CD14-positive monocyte (primary cell): ENCODE data around the gene NLGN1. TPM values are rescaled to one million over a fixed set of nuclear protein-coding genes. Genes with fewer than 3 reads are reported as not detected.

Source experiments
- DNase-seq, 3 donors: peaks; one replicate each; pipeline ENCODE4 v3.0.0-alpha.2; 2011 to 2022
- H2AFZ ChIP-seq: 2 replicates; pipeline ENCODE4 v1.6.0; 2012; ENCODE audit warnings: mild to moderate bottlenecking, low read depth, low read length, inconsistent platforms; ENCODE audit not compliant: insufficient read depth, poor library complexity, severe bottlenecking
- H3K27ac ChIP-seq, 2 donors: 1 replicate in 1 of 2; 2 replicates in 1 of 2; pipeline ENCODE4 v1.5.1; 2012 to 2013; ENCODE audit warnings: low read length in 2 of 2, control low read depth in 1 of 2, inconsistent platforms in 1 of 2, low read depth in 1 of 2, mild to moderate bottlenecking in 1 of 2
- H3K27me3 ChIP-seq, 2 donors: one replicate each; pipeline versions ENCODE4 v1.6.0 to v1.6.1; 2011 to 2013; ENCODE audit warnings: low read length in 2 of 2; ENCODE audit not compliant: control insufficient read depth in 2 of 2, insufficient read depth in 2 of 2
- H3K36me3 ChIP-seq, 2 donors: replicated peaks in 1 of 2; 1 replicate in 1 of 2; 2 replicates in 1 of 2; pipeline versions ENCODE4 v1.5.1 to v1.6.1; 2012 to 2013; ENCODE audit warnings: low read length in 2 of 2, control low read depth in 1 of 2, inconsistent platforms in 1 of 2, mild to moderate bottlenecking in 1 of 2; ENCODE audit not compliant: insufficient read depth in 2 of 2, control insufficient read depth in 1 of 2
- H3K4me1 ChIP-seq, 2 donors: 1 replicate in 1 of 2; 2 replicates in 1 of 2; pipeline versions ENCODE4 v1.5.1 to v1.6.1; 2012 to 2013; ENCODE audit warnings: low read length in 2 of 2, control low read depth in 1 of 2, inconsistent platforms in 1 of 2, mild to moderate bottlenecking in 1 of 2, moderate library complexity in 1 of 2; ENCODE audit not compliant: insufficient read depth in 2 of 2, control insufficient read depth in 1 of 2
- H3K4me2 ChIP-seq: replicated peaks from 2 replicates; pipeline ENCODE3; 2012; ENCODE audit warnings: low read length, moderate library complexity, mild to moderate bottlenecking; ENCODE audit not compliant: poor library complexity, severe bottlenecking; ENCODE audit errors: extremely low read depth
- H3K4me3 ChIP-seq, 3 experiments: fragments of 200-600 bp in 1 of 3; sonication (generic) in 1 of 3; replicated peaks in 1 of 3; 1 replicate in 2 of 3; 2 replicates in 1 of 3; pipeline ENCODE4 v1.5.1; 2011 to 2013; ENCODE audit warnings: low read length in 3 of 3, mild to moderate bottlenecking in 3 of 3, control low read depth in 2 of 3, low read depth in 2 of 3, inconsistent platforms in 1 of 3, moderate library complexity in 1 of 3
- H3K79me2 ChIP-seq: 2 replicates; pipeline ENCODE4 v1.6.0; 2012; ENCODE audit warnings: mild to moderate bottlenecking, control low read depth, inconsistent platforms, low read length, moderate library complexity; ENCODE audit not compliant: insufficient read depth
- H3K9ac ChIP-seq: 2 replicates; pipeline ENCODE4 v1.6.0; 2017; ENCODE audit warnings: low read length, mild to moderate bottlenecking; ENCODE audit not compliant: insufficient read depth, poor library complexity, severe bottlenecking
- H3K9me3 ChIP-seq, 2 donors: replicated peaks in 1 of 2; 1 replicate in 1 of 2; 2 replicates in 1 of 2; pipeline versions ENCODE4 v1.5.1 to v1.6.1; 2012 to 2013; ENCODE audit warnings: low read length in 2 of 2, control low read depth in 1 of 2; ENCODE audit not compliant: control insufficient read depth in 1 of 2, insufficient read depth in 1 of 2
- H4K20me1 ChIP-seq: 2 replicates; pipeline ENCODE4 v1.6.0; 2012; ENCODE audit warnings: mild to moderate bottlenecking, low read length, control low read depth, moderate library complexity; ENCODE audit not compliant: insufficient read depth
- H3K27ac Mint-ChIP-seq, 7 donors: one replicate each; pipeline ENCODE4 v1.8.0; 2020; ENCODE audit warnings: mild to moderate bottlenecking in 7 of 7, mixed read lengths in 7 of 7, moderate library complexity in 6 of 7, inconsistent platforms in 2 of 7
- H3K27me3 Mint-ChIP-seq, 3 donors: one replicate each; pipeline ENCODE4 v1.8.0; 2021 to 2022; ENCODE audit warnings: low read depth in 3 of 3, mild to moderate bottlenecking in 3 of 3, mixed read lengths in 3 of 3, moderate library complexity in 3 of 3, inconsistent platforms in 1 of 3
- H3K36me3 Mint-ChIP-seq, 2 donors: one replicate each; pipeline ENCODE4 v1.8.0; 2020; ENCODE audit warnings: mixed read lengths in 2 of 2, inconsistent platforms in 1 of 2, mild to moderate bottlenecking in 1 of 2
- H3K4me1 Mint-ChIP-seq: one replicate; pipeline ENCODE4 v1.8.0; 2020; ENCODE audit warnings: mild to moderate bottlenecking, mixed read lengths
- H3K4me3 Mint-ChIP-seq, 2 donors: one replicate each; pipeline ENCODE4 v1.8.0; 2020; ENCODE audit warnings: mild to moderate bottlenecking in 2 of 2, mixed read lengths in 2 of 2, moderate library complexity in 1 of 2
- H3K9me3 Mint-ChIP-seq, 7 donors: one replicate each; pipeline ENCODE4 v1.8.0; 2020 to 2022; ENCODE audit warnings: mixed read lengths in 7 of 7, mild to moderate bottlenecking in 6 of 7, moderate library complexity in 6 of 7, inconsistent platforms in 2 of 7
- CTCF ChIP-seq: fragments of 200-600 bp; IDR thresholded peaks from one replicate; pipeline ENCODE4 v1.8.0; 2022; ENCODE audit warnings: antibody characterized with exemption, mild to moderate bottlenecking
- WGBS: methylation state at CpG from one replicate; pipeline ENCODE4 v1.1.5; 2013; ENCODE audit warnings: missing lambda C conversion rate; ENCODE audit not compliant: insufficient coverage; 5-methylcytosine and 5-hydroxymethylcytosine counted together
- intact Hi-C, 2 donors: fragments of 100-400 bp; cut with micrococcal nuclease; formaldehyde crosslinking; loops; one replicate each; pipeline versions ENCODE4 v1.15.0 to v1.15.1; 2023
- polyA plus RNA-seq, 3 donors: library from polyadenylated mRNA; depleted of rRNA in 1 of 3; unstranded in 2 of 3; stranded (reverse) in 1 of 3; fragments of 300-500 nt in 2 of 3; fragments of >200 nt in 1 of 3; fragmentation: Illumina TruSeq in 2 of 3; gene quantifications; 1 replicate in 2 of 3; 2 replicates in 1 of 3; pipeline ENCODE4 v1.2.3, GENCODE V29; 2012 to 2021

NLGN1 gene
- polyA plus RNA-seq, 3 donors, result not detected

- H3K27me3 Mint-ChIP-seq, result no peaks in the 10 kb centered on the region
- no peaks in the 10 kb centered on the region for H3K4me1 Mint-ChIP-seq
- Histone ChIP-seq H3K36me3 (no peaks in the 10 kb centered on the region), H3K27me3 (no peaks in the 10 kb centered on the region), H3K79me2 (no peaks in the 10 kb centered on the region), H2AFZ (no peak overlapping the region), H4K20me1 (no peaks in the 10 kb centered on the region), H3K4me1 (no peaks in the 10 kb centered on the region), H3K9me3 (no peaks in the 10 kb centered on the region), H3K4me3 (no peak overlapping the region), H3K4me2 (no peak overlapping the region), H3K27ac (no peak overlapping the region), H3K9ac (no peak overlapping the region)
- H3K36me3 Mint-ChIP-seq, result no peaks in the 10 kb centered on the region
- intact Hi-C loops, result no loop called here
- no peaks in the 10 kb centered on the region for H3K9me3 Mint-ChIP-seq
- no peak for TF ChIP-seq CTCF
- H3K4me3 Mint-ChIP-seq, result no peak overlapping the region
- DNase-seq, result no peak
- no CpG with 5 or more reads among the region's 3 CpGs for WGBS
- H3K27ac Mint-ChIP-seq, result no peak overlapping the region
Observed at GRCh38 chr3:174097686-174098085, 700.1 kb downstream of the NLGN1 start.

- H3K36me3 Mint-ChIP-seq, result no peaks in the 10 kb centered on the region
- Histone ChIP-seq H3K4me2 (no peak overlapping the region), H3K27ac (no peak overlapping the region), H3K4me3 (no peak overlapping the region), H3K9ac (no peak overlapping the region), H3K4me1 (no peaks in the 10 kb centered on the region), H3K79me2 (no peaks in the 10 kb centered on the region), H3K9me3 (no peaks in the 10 kb centered on the region), H3K27me3 (no peaks in the 10 kb centered on the region), H2AFZ (no peak overlapping the region), H3K36me3 (no peaks in the 10 kb centered on the region), H4K20me1 (no peaks in the 10 kb centered on the region)
- no peak overlapping the region for H3K27ac Mint-ChIP-seq
- H3K4me1 Mint-ChIP-seq, result no peaks in the 10 kb centered on the region
- H3K4me3 Mint-ChIP-seq, result no peak overlapping the region
- TF ChIP-seq CTCF, result no peak
- H3K27me3 Mint-ChIP-seq, result no peaks in the 10 kb centered on the region
- DNase-seq, result no peak
- no peaks in the 10 kb centered on the region for H3K9me3 Mint-ChIP-seq
- intact Hi-C loops, result no loop called here
- WGBS, result no CpG with 5 or more reads among the region's 2 CpGs
Observed at GRCh38 chr3:174098746-174099145, 701.2 kb downstream of the NLGN1 start.
